ENCODE data around the gene CDKN2C. TPM values are rescaled to one million over a fixed set of nuclear protein-coding genes. Genes with fewer than 3 reads are reported as not detected.

Gene CDKN2C
- total and polyA plus RNA-seq, 2 donors (not counting 3 experiments of a cell fraction or from before 2014, with no cell fraction given): 12.8 to 19.8 TPM

GRCh38 chr1:50974618-50974935 lies 4.5 kb downstream of the CDKN2C start:
- no TSS peak for BruUV-seq (replicated peaks)
- Histone ChIP-seq H3K9me3 (replicated peaks; ENCODE audit: control insufficient read depth, insufficient read depth, low read length) (no peaks in the 10 kb centered on the region), H4K20me1 (replicated peaks; ENCODE audit: control insufficient read depth, extremely low read depth, insufficient read depth, low read length) (no peaks in the 10 kb centered on the region), H3K4me2 (ENCODE audit: insufficient read depth, low read length) (no peak overlapping the region), H3K4me1 (ENCODE audit: control insufficient read depth, extremely low read depth, insufficient read depth, low read length) (peaks cover 34% of the 10 kb centered on the region), H3K9me1 (replicated peaks; ENCODE audit: control insufficient read depth, extremely low read depth, insufficient read depth, low read length) (no peaks in the 10 kb centered on the region), H2AFZ (ENCODE audit: low read depth, low read length) (no peak overlapping the region), H3K9ac (replicated peaks; ENCODE audit: extremely low read depth, insufficient read depth, low read length) (no peak overlapping the region), H3K27ac (ENCODE audit: insufficient read depth, low read depth, low read length) (no peak overlapping the region), H3K79me2 (ENCODE audit: control insufficient read depth, insufficient read depth, low read length) (peaks cover 26% of the 10 kb centered on the region), H3K36me3 (ENCODE audit: control insufficient read depth in 2 of 2, extremely low read depth in 1 of 2, insufficient read depth in 2 of 2, low read length in 2 of 2) (no peaks in the 10 kb centered on the region), H3K27me3 (ENCODE audit: control insufficient read depth in 2 of 2, insufficient read depth in 2 of 2, low read length in 2 of 2) (no peaks in the 10 kb centered on the region), H3K4me3 (replicated peaks in 1 of 3; ENCODE audit: insufficient read depth in 1 of 3, low read depth in 1 of 3, low read length in 3 of 3) (no peak overlapping the region)
- intact Hi-C loops (cut with micrococcal nuclease) (no loop called here), dilution Hi-C loops (cut with MboI; ENCODE audit: extremely low pct_ligation_motif_present, low sequenced_read_pairs) (no loop called here)
- ChIA-PET POLR2A (no interaction called here), CTCF (no interaction called here)
- no peak for DNase-seq (ENCODE audit: low read depth, low spot score)
- no peak for FAIRE-seq
- TF ChIP-seq JUN (IDR thresholded peaks at IDR 0.05; ENCODE audit: borderline replicate concordance, insufficient read depth, insufficient read length, low read depth): no peak
- TF ChIP-seq MYC (IDR thresholded peaks at IDR 0.05; ENCODE audit: low read depth, low read length): no peak
- TF ChIP-seq EZH2 (IDR thresholded peaks at IDR 0.05; ENCODE audit: borderline replicate concordance, low read depth, low read length, severe bottlenecking): no peak
- TF ChIP-seq FOS (IDR thresholded peaks at IDR 0.05; ENCODE audit: borderline replicate concordance, insufficient read depth, low read length): no peak
- TF ChIP-seq GATA2 (IDR thresholded peaks at IDR 0.05; ENCODE audit: insufficient read depth, insufficient read length, low read depth, low read length): no peak
- TF ChIP-seq CTCF (IDR thresholded peaks at IDR 0.05; ENCODE audit: extremely low read depth in 1 of 2, insufficient read depth in 1 of 2, low read depth in 1 of 2, low read length in 2 of 2): no peak
- TF ChIP-seq POLR2AphosphoS5 (IDR thresholded peaks at IDR 0.05; ENCODE audit: insufficient read depth, low read depth, low read length): no peak
- no peak for TF ChIP-seq POLR2A (IDR thresholded peaks at IDR 0.05; ENCODE audit: low read depth, low read length)
- TF ChIP-seq MAX (IDR thresholded peaks at IDR 0.05; ENCODE audit: insufficient read depth, insufficient read length): no peak
